ENCODE results near the gene TMEM175.

GRCh38 chr4:896630-897029 lies 35.6 kb upstream of the TMEM175 start:
- TF ChIP-seq CTCF (IDR thresholded peaks at IDR 0.05) (no peak), POLR2A (IDR thresholded peaks at IDR 0.05) (no peak)

Data from lower leg skin (tissue), 3 donors.